ENCODE measurements around the gene SOCS2.

The SOCS2 gene

GRCh38 chr12:93570552-93571364 lies 1.7 kb upstream of the SOCS2 start (continued):
- TF ChIP-seq PRDM4 (tag by site-specific recombination; IDR thresholded peaks at IDR 0.05) (peak; percentile 81), PRDM10 (tag by site-specific recombination; IDR thresholded peaks at IDR 0.05) (no peak), ZNF791 (tag by site-specific recombination; IDR thresholded peaks at IDR 0.05) (no peak), PRDM1 (tag by site-specific recombination; IDR thresholded peaks at IDR 0.05) (peak; percentile 60; the same call in 1 of the 2 replicates), ZNF24 (tag by site-specific recombination; IDR thresholded peaks at IDR 0.05) (peak; percentile 81), ZNF449 (tag by site-specific recombination; IDR thresholded peaks at IDR 0.05) (peak; percentile 21), KLF1 (tag by site-specific recombination; IDR thresholded peaks at IDR 0.05) (peak; percentile 62), ZNF10 (tag by site-specific recombination; IDR thresholded peaks at IDR 0.05) (peak; percentile 55), ZNF394 (tag by site-specific recombination; IDR thresholded peaks at IDR 0.05; ENCODE audit: borderline replicate concordance) (peak; percentile 33; the same call in 1 of the 2 replicates), ZNF707 (tag by site-specific recombination; IDR thresholded peaks at IDR 0.05) (no peak), ZNF658 (tag by site-specific recombination; IDR thresholded peaks at IDR 0.05) (no peak), ZNF23 (tag by site-specific recombination; IDR thresholded peaks at IDR 0.05; ENCODE audit: borderline replicate concordance) (no peak), ZNF426 (tag by site-specific recombination; IDR thresholded peaks at IDR 0.05) (no peak), ZNF660 (tag by site-specific recombination; IDR thresholded peaks at IDR 0.05) (no peak; the same call in 1 of the 2 replicates), AEBP2 (tag by site-specific recombination; IDR thresholded peaks at IDR 0.05; ENCODE audit: borderline replicate concordance) (no peak), ZNF157 (tag by site-specific recombination; IDR thresholded peaks at IDR 0.05) (no peak), ZSCAN16 (tag by site-specific recombination; IDR thresholded peaks at IDR 0.05) (peak; percentile 42; the same call in 1 of the 2 replicates), YY1 (tag by site-specific recombination; IDR thresholded peaks at IDR 0.05) (0 out of 2 replicates have a peak, but pooled peaks have one; percentile 15), ZNF391 (tag by site-specific recombination; IDR thresholded peaks at IDR 0.05; ENCODE audit: borderline replicate concordance, low read depth) (no peak; the same call in 1 of the 2 replicates), ZNF585B (tag by site-specific recombination; IDR thresholded peaks at IDR 0.05) (no peak), ZNF777 (tag by site-specific recombination; IDR thresholded peaks at IDR 0.05; ENCODE audit: borderline replicate concordance) (no peak), KLF8 (tag by site-specific recombination; IDR thresholded peaks at IDR 0.05) (peak; percentile 86)
- TF ChIP-seq, protein P1, sequence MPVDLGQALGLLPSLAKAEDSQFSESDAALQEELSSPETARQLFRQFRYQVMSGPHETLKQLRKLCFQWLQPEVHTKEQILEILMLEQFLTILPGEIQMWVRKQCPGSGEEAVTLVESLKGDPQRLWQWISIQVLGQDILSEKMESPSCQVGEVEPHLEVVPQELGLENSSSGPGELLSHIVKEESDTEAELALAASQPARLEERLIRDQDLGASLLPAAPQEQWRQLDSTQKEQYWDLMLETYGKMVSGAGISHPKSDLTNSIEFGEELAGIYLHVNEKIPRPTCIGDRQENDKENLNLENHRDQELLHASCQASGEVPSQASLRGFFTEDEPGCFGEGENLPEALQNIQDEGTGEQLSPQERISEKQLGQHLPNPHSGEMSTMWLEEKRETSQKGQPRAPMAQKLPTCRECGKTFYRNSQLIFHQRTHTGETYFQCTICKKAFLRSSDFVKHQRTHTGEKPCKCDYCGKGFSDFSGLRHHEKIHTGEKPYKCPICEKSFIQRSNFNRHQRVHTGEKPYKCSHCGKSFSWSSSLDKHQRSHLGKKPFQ (tag by site-specific recombination; IDR thresholded peaks at IDR 0.05) = peak; percentile 97
- TF ChIP-seq, protein P2, sequence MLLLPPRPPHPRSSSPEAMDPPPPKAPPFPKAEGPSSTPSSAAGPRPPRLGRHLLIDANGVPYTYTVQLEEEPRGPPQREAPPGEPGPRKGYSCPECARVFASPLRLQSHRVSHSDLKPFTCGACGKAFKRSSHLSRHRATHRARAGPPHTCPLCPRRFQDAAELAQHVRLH (tag by site-specific recombination; IDR thresholded peaks at IDR 0.05) = no peak
- TF ChIP-seq, protein P3, sequence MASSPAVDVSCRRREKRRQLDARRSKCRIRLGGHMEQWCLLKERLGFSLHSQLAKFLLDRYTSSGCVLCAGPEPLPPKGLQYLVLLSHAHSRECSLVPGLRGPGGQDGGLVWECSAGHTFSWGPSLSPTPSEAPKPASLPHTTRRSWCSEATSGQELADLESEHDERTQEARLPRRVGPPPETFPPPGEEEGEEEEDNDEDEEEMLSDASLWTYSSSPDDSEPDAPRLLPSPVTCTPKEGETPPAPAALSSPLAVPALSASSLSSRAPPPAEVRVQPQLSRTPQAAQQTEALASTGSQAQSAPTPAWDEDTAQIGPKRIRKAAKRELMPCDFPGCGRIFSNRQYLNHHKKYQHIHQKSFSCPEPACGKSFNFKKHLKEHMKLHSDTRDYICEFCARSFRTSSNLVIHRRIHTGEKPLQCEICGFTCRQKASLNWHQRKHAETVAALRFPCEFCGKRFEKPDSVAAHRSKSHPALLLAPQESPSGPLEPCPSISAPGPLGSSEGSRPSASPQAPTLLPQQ (tag by site-specific recombination; IDR thresholded peaks at IDR 0.05) = peak; percentile 100
